Subcutaneous abdominal adipose tissue (tissue), 5 donors: ENCODE results near the gene FLT3LG.
A peak's percentile ranks its signal among the peaks of the same experiment; 100 is the strongest.

Experiments
- H3K27ac ChIP-seq: one replicate; pipeline ENCODE4 v1.7.0; 2013; ENCODE audit warnings: low read depth, mild to moderate bottlenecking, inconsistent platforms, low read length, moderate library complexity
- H3K27me3 ChIP-seq, 5 donors: one replicate each; pipeline ENCODE4 v1.7.0; 2013; ENCODE audit warnings: low read length in 5 of 5, inconsistent platforms in 1 of 5; ENCODE audit not compliant: control insufficient read depth in 5 of 5, insufficient read depth in 4 of 5
- H3K36me3 ChIP-seq, 5 donors: one replicate each; pipeline ENCODE4 v1.7.0; 2013; ENCODE audit warnings: low read length in 5 of 5; ENCODE audit not compliant: control insufficient read depth in 5 of 5, insufficient read depth in 5 of 5
- H3K4me1 ChIP-seq, 5 donors: one replicate each; pipeline ENCODE4 v1.7.0; 2013; ENCODE audit warnings: low read length in 5 of 5, mild to moderate bottlenecking in 3 of 5, moderate library complexity in 1 of 5; ENCODE audit not compliant: control insufficient read depth in 5 of 5, insufficient read depth in 5 of 5
- H3K4me3 ChIP-seq, 5 donors: one replicate each; pipeline ENCODE4 v1.7.0; 2013; ENCODE audit warnings: low read length in 5 of 5, low read depth in 1 of 5
- H3K9ac ChIP-seq, 5 donors: one replicate each; pipeline ENCODE4 v1.7.0; 2013; ENCODE audit warnings: low read length in 5 of 5, mild to moderate bottlenecking in 4 of 5, moderate library complexity in 3 of 5
- H3K9me3 ChIP-seq, 5 donors: one replicate each; pipeline ENCODE4 v1.7.0; 2013; ENCODE audit warnings: low read length in 5 of 5; ENCODE audit not compliant: control insufficient read depth in 5 of 5
- donor health status: healthy.
- donor health status: healthy.
- donor health status: healthy.
- donor health status: healthy.
- donor health status: healthy.

FLT3LG gene

GRCh38 chr19:49473868-49474541, at the start of gene FLT3LG:
TSS of gene FLT3LG (plus strand) at chr19:49474215. CDS start at chr19:49474640, 425 bp downstream.
- Histone ChIP-seq H3K9me3 (no peaks in the 10 kb centered on the region), H3K4me3 (peak within 1 kb of the TSS; percentile 64 to 78 (median 70)), H3K27ac (peak within 1 kb of the TSS; percentile 55), H3K27me3 (peaks cover 0 to 2% (median 0%) of the 10 kb centered on the region in 5 donors), H3K4me1 (peaks cover 1 to 37% (median 20%) of the 10 kb centered on the region in 5 donors), H3K36me3 (peaks cover 0 to 3% (median 0%) of the 10 kb centered on the region in 5 donors), H3K9ac (peak within 1 kb of the TSS in 4 of 5 donors; percentile 49 to 82 (median 62))

GRCh38 chr19:49425178-49425577, 48.8 kb upstream of the FLT3LG start, which contains the start of gene GFY:
TSS of gene GFY (plus strand) at chr19:49425388. CDS start at chr19:49426431, 1,043 bp downstream.
- no peaks in the 10 kb centered on the region for H3K9me3 ChIP-seq
- peaks cover 59 to 83% (median 80%) of the 10 kb centered on the region in 5 donors for H3K27me3 ChIP-seq
- no peak within 1 kb of the TSS for H3K9ac ChIP-seq
- peaks cover 0 to 39% (median 30%) of the 10 kb centered on the region in 5 donors for H3K4me1 ChIP-seq
- H3K4me3 ChIP-seq, result no peak within 1 kb of the TSS
- no peaks in the 10 kb centered on the region for H3K36me3 ChIP-seq
- no peak within 1 kb of the TSS for H3K27ac ChIP-seq

GRCh38 chr19:49425922-49426592, 48.0 kb upstream of the FLT3LG start:
- H3K4me1 ChIP-seq, result peaks cover 0 to 32% (median 24%) of the 10 kb centered on the region in 5 donors
- H3K36me3 ChIP-seq, result peaks cover 0 to 4% (median 0%) of the 10 kb centered on the region in 5 donors
- H3K27me3 ChIP-seq, result peaks cover 59 to 84% (median 79%) of the 10 kb centered on the region in 5 donors
- H3K9ac ChIP-seq, result no peak overlapping the region
- no peak overlapping the region for H3K27ac ChIP-seq
- no peak overlapping the region for H3K4me3 ChIP-seq
- no peaks in the 10 kb centered on the region for H3K9me3 ChIP-seq

GRCh38 chr19:49427339-49427738, 46.7 kb upstream of the FLT3LG start:
- Histone ChIP-seq H3K9ac (no peak overlapping the region), H3K4me1 (peaks cover 0 to 25% (median 16%) of the 10 kb centered on the region in 5 donors), H3K4me3 (no peak overlapping the region), H3K36me3 (peaks cover 0 to 4% (median 0%) of the 10 kb centered on the region in 5 donors), H3K27ac (no peak overlapping the region), H3K9me3 (no peaks in the 10 kb centered on the region), H3K27me3 (peaks cover 56 to 82% (median 77%) of the 10 kb centered on the region in 5 donors)

- Histone ChIP-seq H3K9me3 (no peaks in the 10 kb centered on the region), H3K27me3 (peaks cover 51 to 79% (median 77%) of the 10 kb centered on the region in 5 donors), H3K9ac (no peak overlapping the region), H3K4me3 (no peak overlapping the region), H3K36me3 (peaks cover 0 to 4% (median 0%) of the 10 kb centered on the region in 5 donors), H3K27ac (no peak overlapping the region), H3K4me1 (peaks cover 0 to 19% (median 10%) of the 10 kb centered on the region in 5 donors)
These were observed 46.0 kb upstream of the FLT3LG start for GRCh38 chr19:49427855-49428546.

GRCh38 chr19:49428547-49429451, 45.2 kb upstream of the FLT3LG start:
- no peak overlapping the region for H3K27ac ChIP-seq
- peaks cover 0 to 4% (median 0%) of the 10 kb centered on the region in 5 donors for H3K36me3 ChIP-seq
- H3K4me3 ChIP-seq, result no peak overlapping the region
- peaks cover 44 to 77% (median 76%) of the 10 kb centered on the region in 5 donors for H3K27me3 ChIP-seq
- H3K9ac ChIP-seq, result no peak overlapping the region
- H3K4me1 ChIP-seq, result peaks cover 0 to 13% (median 8%) of the 10 kb centered on the region in 5 donors
- no peaks in the 10 kb centered on the region for H3K9me3 ChIP-seq

- peaks cover 0 to 13% (median 8%) of the 10 kb centered on the region in 5 donors for H3K4me1 ChIP-seq
- H3K9me3 ChIP-seq, result no peaks in the 10 kb centered on the region
- no peak overlapping the region for H3K27ac ChIP-seq
- H3K36me3 ChIP-seq, result peaks cover 0 to 4% (median 0%) of the 10 kb centered on the region in 5 donors
- no peak overlapping the region for H3K4me3 ChIP-seq
- H3K27me3 ChIP-seq, result peaks cover 43 to 81% (median 77%) of the 10 kb centered on the region in 5 donors
- no peak overlapping the region for H3K9ac ChIP-seq
These were observed 43.8 kb upstream of the FLT3LG start for GRCh38 chr19:49430172-49430677.

- Histone ChIP-seq H3K27ac (no peak overlapping the region), H3K4me3 (no peak overlapping the region), H3K27me3 (peaks cover 37 to 81% (median 75%) of the 10 kb centered on the region in 5 donors), H3K4me1 (peaks cover 0 to 13% (median 8%) of the 10 kb centered on the region in 5 donors), H3K9ac (no peak overlapping the region), H3K9me3 (no peaks in the 10 kb centered on the region), H3K36me3 (peaks cover 0 to 4% (median 0%) of the 10 kb centered on the region in 5 donors)
These were observed 43.2 kb upstream of the FLT3LG start for GRCh38 chr19:49430678-49431329.
